NCI-H2107 treated with DMSO at 0.1 percent for 48 hours (cell line): ENCODE results near the gene ARHGEF26.
A peak's percentile ranks its signal among the peaks of the same experiment; 100 is the strongest.

Experiments
- DNase-seq: peaks from one replicate; lab custom pipeline; 2025; ENCODE audit not compliant: unreplicated experiment; lab: John Stamatoyannopoulos, UW

ARHGEF26 gene

DNA sequence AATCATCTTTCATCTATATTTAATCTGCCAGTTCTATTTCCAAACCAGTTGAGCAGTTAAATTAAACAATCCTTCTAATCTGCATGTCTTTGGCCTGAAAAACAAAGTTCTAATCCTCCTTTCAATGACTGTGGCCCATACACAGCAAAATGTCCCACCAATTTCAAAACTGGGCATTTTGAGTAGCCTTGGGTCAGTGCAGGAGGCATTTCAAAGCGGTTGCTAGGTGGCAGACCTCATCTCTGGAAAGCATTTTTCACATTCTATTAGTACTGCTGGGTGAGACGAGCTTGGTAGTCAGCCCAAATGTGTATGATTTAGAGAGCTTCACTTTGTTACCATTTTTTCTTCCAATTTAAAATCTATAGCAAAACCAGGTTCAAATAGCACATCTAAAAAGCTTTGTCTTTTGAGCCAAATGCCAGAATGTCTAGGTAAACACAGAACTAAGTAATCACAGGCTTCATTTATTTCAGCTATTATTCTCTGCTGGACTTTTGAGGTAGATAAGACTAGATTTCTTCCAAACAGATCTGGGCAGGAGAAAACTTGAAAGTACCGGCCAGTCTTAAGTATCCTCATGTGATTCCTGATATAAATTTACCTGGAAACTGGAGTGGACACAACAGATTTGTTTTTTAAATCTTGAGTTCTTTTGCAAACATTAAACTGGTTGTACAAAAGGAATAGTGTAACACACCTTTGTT lies 8.9 kb upstream of the ARHGEF26 start:
- DNase-seq, result no peak

DNA sequence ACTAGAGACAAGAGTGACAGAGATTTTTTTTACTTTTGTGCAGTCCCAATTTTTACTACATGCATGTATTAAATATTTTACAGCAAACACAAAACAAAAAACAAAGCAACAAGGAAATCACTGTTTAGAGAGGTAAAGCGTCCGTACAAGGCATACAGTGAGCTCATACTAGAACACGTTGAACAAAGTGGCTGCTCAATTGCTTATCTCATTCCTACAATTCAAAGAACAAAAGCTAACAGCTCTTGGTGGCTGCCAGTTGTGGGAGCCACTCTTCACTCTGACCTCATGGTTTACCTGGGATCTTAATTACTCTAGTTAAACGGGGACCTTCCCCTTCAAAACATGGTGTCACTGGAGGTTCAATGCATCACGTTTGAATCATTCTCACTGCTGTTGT lies 7.6 kb upstream of the ARHGEF26 start:
- DNase-seq, result peak; percentile 23

DNA sequence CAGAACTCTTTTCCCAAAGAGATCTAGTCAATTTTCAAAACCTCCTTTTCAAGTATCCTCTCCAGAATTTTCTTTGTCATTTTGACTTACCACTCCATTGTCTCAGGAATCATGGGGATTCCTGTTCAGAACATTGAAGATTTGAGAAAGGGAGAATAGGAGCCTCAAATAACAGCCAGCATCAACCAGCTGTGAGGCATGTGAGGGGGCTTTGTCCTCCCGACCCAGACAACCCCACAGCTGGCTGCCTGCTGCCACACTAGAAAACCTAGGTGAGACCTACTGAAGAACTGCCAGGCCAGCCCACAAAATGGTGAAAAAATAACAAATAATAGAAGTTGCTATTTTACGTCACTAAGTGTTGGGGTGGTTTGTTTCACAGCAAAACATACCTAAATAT lies 5.9 kb upstream of the ARHGEF26 start:
- no peak for DNase-seq

DNA sequence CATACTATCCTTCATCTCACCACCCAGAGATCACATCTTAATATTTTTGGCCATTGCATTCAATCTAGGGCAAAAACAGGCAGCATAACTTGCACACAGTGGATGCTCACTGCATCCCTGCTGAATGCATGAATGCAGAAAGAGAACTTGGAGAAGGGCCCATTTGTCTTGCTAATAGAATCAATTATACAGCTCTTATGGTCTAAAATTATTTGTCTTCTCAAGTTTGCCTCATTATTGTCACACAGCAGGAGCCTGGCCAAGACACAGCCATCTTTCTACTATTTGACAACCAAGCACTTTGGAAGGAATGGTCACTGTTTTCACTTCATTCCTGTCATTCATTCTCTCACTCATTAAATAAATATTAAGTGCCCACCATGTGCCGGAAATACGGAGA lies 1.2 kb upstream of the ARHGEF26 start:
- peak; percentile 31 for DNase-seq

DNA sequence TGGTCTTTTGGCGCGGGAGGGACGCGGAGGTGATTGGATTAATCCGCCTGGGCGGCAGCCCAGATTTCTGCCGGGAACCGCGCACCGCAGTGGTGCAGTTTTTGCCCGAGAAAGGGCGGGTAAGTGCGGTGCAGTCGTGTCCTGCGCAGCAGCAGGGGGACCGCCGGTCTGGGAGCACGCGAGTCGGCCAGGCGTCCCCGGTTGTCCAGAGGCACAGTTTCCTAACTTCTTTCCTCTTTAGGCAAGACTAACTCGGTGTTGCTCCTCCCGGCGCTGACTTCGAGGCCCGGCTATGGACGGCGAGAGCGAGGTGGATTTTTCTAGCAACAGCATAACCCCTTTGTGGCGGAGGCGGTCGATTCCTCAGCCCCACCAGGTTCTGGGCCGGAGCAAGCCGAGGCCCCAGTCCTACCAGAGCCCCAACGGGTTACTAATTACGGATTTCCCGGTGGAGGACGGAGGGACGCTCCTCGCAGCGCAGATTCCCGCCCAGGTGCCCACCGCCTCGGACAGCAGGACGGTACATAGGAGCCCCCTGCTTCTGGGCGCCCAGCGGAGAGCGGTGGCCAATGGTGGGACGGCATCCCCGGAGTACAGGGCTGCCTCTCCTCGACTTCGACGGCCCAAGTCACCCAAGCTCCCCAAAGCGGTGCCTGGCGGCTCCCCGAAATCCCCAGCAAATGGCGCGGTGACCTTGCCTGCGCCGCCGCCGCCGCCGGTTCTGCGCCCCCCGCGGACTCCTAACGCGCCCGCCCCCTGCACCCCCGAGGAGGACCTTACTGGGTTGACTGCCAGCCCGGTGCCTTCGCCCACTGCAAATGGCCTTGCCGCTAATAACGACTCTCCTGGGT lies 736 bp downstream of the ARHGEF26 start:
- peak; percentile 38 for DNase-seq

DNA sequence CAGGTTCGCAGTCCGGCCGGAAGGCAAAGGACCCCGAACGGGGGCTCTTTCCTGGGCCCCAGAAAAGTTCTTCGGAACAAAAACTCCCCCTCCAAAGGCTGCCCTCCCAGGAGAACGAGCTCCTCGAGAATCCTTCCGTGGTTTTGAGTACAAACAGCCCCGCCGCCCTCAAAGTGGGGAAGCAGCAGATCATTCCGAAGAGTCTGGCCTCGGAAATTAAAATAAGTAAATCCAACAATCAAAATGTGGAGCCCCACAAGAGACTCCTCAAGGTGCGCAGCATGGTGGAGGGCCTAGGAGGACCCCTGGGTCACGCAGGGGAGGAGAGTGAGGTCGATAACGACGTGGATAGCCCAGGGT lies 1.3 kb downstream of the ARHGEF26 start:
- no peak for DNase-seq

DNA sequence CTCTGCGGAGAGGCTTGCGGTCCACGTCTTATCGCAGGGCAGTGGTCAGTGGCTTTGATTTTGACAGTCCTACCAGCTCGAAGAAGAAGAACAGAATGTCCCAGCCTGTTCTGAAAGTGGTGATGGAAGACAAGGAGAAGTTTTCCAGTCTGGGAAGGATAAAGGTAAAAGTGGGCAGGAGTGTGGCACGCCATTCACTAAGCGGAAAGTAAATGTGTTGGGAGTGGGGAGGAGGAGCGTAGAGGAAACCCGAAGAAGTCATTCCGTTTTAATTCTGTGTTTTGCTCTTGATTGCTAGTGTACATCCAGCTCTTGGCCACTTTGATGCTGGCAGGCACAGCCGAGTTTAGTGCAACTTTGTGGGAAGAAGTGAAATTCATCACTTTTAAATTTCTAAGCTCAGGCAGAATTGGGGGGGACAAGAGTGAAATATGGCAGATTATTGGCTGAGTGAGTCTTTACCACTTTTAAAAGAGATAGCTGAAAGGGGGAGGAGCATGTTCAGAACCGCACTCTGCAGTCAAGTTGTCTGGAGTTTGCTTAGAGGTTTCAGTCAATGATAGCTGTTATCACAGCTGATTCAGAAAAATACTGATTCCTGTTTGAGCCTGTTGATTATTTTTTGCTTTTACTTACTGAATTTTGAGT lies 1.8 kb downstream of the ARHGEF26 start:
- peak; percentile 61 for DNase-seq

DNA sequence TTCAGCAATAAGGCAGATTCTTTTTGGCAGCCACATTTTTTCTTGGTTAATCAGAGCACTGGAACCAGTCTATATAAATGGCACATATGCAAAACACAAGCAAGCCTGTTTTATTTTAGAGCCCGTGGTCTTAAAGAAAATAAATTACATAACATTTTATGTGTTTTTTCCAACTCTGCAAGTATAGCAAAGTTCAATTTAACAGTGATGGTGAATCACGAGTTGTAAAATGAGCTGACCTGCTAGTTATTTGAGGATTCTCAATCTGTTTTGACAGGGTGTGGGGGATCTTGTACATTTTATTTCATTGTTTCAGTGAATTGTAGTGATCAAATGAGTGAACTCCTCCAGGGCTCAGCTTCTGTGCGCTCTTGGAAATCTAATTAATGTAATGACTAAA lies 2.7 kb downstream of the ARHGEF26 start:
- no peak for DNase-seq

DNA sequence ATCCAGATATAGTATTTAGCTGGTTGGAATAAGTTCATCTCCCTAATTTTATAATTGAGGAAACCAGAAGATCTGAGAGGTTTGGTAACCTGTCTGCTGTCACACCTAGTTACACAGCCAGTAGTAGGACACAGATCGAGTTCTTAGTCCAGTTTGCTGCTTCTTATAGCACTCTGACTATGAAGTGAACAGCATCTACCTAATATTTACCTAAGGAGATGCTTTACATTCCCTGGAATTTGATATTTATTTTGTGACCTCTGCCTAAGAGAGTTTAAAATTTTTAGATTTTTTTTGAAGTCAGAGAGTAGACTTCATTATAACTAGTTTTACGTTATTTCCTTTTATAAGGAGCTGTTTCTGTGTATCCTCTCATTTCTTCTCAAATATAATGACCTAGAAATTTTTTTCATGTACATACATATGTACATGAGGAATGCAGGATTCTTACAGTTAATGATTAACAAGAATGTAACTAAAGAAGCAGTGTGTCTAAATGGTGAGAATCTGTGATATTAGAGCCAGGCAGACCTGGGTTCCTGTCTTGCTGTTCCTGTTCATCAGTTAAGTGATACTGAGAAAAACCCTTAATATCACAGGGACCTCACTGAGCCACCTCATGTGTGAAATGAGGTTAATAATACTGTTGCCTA lies 4.3 kb downstream of the ARHGEF26 start:
- peak; percentile 19 for DNase-seq

DNA sequence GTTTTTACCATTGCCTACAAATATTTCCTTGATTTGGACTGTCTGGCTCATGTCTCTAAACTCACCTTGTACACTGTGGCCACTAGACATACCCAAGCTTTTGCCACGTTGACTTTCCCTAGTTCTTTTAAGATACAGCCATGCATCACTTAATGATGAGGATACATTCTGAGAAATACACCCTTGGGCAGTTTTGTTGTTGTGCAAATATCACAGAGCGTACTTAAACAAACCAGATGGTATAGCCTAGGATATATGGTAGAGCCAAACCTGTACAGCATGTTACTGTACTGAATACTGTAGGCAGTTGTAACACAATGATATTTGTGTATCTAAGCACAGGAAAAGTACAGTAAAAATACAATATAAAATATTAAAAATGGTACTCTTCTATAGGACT lies 5.5 kb downstream of the ARHGEF26 start:
- no peak for DNase-seq

DNA sequence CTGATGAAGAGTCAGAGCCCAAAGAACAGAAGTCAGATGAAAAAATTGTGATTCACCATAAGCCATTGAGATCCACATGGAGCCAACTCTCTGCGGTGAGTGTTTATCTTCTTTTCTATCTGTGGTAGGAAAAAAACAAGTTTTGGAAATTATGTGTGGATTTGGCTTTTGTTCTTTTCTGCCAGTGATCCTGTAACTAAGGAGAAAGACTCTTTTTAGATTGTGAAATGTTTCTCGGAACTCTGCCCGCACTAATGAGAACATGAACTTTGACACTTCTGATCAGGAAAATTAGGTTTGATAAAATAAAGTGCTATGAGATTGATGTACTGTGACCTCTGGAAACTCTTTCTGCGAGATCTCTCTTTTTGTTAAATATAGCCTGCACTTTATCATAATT lies 8.4 kb downstream of the ARHGEF26 start:
- no peak for DNase-seq

DNA sequence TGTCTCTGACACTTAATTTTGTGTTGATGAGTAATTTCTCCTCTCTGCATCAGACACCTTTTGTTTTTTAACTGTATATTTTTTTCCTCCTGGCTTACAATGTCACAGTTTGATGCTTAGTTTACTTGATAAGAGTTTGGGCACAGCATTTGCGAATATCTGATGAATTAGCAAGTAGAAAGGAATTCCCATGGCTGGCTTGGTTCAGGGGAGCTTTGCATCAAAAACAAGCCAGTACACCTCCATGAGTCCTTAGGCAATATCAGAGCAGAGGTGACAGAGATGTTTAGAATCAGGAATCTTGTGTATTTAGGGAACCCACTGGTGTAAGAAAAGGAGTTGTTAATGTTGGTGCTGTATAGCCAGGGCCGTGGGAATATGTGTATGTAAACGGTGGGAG lies 9.3 kb downstream of the ARHGEF26 start:
- DNase-seq, result no peak

DNA sequence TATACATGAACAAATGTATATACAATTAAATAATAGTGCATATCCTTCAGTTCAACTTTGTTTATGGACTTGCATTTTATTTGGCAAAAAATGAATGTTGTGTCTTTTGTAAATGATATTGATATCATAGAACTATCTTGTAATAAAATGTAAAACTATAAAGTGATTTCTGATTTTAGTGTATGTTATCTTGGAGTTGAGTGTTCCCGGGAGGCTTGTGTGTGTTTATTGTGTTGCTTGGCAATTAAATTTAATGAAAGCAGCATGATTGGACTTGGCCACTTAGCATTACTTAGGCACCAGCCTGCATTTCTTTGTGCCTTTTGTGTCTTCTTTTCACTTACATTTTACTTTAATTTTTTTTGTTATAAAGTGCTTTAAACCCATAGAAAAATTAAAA lies 10.6 kb downstream of the ARHGEF26 start:
- DNase-seq, result peak; percentile 38

DNA sequence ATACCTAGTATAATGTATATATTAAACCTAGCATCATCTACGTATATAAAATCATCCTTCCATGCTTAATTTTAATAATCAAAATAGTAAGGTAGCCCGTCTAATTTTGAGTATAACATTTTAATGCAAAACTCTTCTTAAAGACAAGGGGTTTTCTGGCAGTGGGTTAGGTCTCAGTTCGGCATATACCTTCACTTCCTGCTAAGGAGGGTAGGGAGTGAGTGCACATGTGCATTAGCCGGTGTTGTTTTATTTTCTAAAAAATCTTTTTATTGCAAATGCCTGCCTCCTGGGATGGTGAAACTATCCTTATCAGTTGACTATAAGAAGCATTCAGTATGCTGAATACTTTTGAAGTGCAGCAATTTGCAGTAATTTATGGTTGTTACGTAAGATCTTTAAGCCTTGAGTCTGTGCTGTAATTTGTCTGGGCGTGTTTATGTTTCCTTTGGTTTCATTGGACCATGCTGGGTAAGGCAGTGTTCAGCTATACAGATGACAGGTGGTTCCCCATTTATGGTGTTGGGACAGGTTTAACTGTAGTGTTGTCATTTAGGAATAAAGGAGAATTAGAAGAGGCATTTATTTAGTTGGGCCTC lies 11.7 kb downstream of the ARHGEF26 start:
- DNase-seq, result peak; percentile 91

DNA sequence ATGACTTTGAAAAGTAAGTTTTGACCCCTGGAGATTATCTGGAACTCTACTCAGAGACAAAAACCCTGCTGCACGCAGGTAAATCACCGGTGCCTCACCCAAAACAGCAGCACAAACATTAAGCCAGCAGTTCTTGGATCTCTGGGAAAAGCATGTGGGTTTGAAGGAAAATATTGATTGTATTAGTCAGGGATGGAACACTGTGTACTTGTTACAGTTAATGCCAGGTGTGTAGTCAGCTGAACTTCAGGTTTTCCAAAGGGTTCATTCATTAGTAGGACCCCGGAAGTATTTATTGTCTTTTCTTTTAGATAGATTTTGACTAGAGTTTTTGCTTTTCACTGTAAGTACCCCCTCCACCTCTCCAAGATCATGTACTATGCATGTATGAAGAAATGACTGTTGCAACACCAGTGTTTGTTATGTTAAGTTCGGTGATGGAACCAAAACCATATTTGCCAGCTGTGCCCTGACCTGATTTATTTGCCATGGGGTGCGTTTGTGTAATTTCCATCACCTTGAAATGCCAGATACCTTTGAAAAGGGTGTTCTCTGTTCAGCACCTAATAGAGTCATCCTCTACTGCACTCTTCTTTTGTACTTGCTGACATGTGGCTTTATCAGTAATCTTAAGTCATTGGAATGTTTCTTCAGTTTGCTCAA lies 14.5 kb downstream of the ARHGEF26 start:
- no peak for DNase-seq

DNA sequence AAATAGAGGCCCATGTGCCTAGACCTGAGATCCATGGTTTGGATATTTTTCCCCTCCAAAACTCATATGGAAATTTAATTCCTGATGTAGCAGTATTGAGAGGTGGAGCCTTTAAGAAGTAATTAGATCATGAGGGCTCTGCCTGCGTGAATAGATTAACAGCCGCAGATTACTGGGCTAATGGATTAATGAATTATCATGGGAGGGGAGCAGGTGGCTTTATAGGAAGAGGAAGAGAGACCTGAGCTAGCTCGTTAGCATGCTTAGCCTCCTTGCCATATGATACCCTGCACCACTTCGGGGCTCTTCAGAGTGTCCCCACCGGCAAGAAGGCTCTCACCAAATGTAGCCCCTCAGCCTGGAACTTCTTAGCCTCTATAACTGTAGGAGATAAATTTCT lies 15.8 kb downstream of the ARHGEF26 start:
- peak; percentile 58 for DNase-seq

DNA sequence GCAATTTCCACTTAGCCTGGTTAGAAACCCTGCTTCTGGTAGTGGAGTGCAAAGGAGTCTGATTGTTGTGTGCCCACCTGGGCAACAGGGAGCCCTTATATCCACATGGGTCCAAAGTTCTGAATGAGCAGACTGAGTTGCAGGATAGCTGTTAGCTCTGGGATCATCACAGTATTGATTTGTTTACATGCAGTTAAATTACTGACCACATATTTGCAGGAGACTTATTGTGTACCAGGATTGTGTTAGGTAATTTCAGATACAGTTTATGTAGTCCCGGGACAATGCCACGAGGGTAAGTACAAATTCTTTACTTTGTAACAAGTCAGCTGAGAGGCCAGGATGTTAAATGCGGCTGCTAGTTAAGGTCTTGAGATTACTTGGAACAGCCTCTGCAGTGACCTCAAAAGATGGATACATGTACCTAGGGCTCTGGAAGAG lies 18.8 kb downstream of the ARHGEF26 start:
- peak; percentile 48 for DNase-seq

DNA sequence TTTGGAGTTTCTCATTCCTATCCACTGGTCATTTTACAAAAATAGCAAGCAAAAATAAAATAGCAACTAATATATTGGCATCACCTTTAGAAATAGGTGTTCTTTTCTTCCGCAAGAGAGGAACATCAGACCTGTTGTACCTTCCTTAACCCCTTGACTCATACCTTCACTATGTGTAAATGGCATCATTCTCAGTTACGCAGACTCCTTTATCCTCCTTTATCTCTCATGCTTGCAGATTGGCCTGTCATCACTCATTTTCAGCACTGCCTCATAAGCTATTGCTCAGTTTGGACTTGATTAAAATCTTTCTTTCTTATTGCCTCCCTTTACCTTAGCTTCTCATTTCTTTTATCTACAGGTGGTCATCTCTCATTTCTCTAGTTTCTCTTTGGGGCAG lies 21.4 kb downstream of the ARHGEF26 start:
- no peak for DNase-seq

DNA sequence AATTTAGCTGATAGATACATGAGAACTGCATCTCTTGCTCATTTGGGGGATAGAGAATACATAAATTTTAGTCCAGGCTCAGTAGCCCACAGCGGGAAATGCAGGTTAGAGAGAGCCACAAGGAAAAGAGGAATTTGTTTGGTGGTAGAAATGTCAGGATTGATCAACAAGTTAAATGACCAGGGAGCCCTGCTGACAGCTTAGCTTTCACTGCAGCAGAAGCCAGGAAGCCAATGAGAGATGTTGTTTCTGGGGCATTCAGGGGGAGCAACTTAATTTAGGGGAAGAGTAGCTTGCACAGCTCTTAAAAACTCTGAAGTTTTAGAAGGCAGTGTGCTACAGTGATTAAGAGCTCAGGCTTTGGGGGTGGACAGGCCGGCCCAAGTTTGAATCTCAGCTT lies 22.7 kb downstream of the ARHGEF26 start:
- DNase-seq, result no peak

DNA sequence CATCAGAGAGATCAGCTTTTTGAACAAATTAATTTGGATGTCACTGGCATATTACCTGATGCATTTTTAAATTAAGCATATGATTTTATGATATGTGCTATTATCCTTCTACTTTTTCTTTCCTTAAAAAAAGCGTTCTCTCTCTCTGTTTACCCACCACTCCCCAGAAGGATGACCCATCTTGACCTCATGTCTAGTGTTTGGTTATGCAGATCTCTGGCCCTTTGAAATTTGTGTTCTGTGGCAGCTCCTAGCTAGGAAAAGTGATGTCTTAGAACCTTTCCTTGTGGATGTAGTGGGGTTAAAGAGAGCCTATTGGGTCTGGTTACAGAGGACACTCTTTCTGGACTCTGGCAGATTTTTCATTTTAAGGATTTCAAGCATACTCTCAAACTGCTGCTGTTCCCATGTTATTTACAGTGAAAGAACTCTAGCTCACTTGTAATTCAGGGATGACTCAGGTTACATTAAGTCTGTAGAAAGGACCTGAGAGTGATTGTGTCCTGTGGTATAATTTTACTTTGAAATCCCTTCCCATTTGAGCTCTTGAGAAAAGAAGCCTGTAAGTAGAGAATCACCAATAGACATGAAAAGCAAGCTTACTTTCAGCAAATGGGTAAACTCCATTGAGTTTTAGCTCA lies 23.8 kb downstream of the ARHGEF26 start:
- DNase-seq, result peak; percentile 79
